Activated CD4-positive, alpha-beta T cell treated with anti-CD3 and anti-CD28 coated beads, Interleukin-10, Interleukin-2, amounts not matched to agents 100 ng/mL and 50 ng/mL, durations not matched to agents 16 hours and 8 hours (primary cell): ENCODE results near the gene KCNN4.
"Not testable (repeated sequence)": the region's sequence is repeated elsewhere in the genome, so short reads cannot be mapped to it uniquely, and the experiment has no call there.

Source experiments
- DNase-seq: peaks from one replicate; pipeline ENCODE4 v3.0.0-alpha.2; 2020

The KCNN4 gene

GRCh38 chr19:43798546-43799409 is 18.0 kb upstream of the KCNN4 start:
- peak; percentile 47 for DNase-seq

DNA sequence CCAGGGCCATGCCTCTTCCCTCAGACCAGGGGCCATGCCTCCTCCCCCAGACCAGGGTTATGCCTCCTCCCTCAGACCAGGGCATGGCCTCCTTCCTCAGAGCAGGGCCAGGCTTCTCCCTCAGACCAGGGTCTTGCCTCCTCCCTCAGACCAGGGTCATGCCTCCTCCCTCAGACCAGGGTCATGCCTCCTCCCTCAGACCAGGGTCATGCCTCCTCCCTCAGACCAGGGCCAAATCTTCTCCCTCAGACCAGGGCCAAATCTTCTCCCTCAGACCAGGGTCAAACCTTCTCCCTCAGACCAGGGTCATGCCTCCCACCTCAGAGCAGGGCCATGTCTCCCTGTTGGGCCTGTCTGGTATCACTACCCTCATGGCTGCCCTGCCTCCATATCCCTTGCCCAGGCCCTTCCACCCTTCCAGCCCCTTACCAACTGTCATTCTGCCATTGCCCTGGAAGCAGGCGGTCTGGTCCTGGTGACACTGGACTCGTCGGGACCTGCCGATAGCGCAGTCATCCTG is 17.3 kb upstream of the KCNN4 start:
- DNase-seq = no peak

DNA sequence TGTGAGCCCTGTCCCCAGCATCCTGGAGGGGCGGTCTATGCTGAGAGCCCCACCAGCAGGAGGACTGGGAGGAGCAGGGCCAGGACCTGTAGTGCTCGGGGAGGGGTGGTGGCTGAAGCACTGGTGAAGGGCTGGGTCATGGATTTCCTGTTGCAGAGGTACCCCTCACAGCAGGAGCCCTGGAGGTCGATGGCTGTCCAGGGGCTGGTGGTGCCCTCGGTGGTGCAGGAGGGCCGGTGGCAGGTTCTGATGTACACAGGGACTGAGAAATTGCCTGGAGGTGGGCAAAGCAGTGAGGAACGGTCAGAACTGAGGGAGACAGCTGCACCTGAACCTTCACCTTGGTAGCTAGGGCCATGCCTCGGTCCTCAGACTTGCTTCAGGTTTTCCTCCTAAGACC is 16.8 kb upstream of the KCNN4 start:
- no peak for DNase-seq

DNA sequence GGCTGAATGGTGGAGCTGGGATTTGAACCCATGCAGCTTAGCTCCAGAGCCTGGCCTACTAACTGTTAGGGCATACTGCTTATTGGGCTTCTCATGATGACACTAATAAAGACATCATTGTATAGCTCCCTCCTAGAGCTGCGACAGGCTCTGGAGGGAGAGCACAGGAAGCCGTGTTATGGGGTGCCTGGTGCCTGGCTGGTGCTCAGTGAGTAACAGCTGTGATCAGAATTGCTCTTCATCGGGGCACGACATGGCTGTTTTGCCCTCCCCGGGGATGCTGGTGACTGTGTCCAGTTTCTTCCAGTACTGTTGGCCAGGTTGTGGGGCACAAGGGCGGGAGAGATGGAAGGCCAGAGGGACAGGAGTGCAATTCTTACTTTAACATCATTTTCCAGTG is 16.3 kb upstream of the KCNN4 start:
- no peak for DNase-seq

GRCh38 chr19:43790587-43790986 is 9.8 kb upstream of the KCNN4 start:
- DNase-seq = no peak

- DNase-seq = no peak
Observed at GRCh38 chr19:43789029-43789428, 8.3 kb upstream of the KCNN4 start.

- DNase-seq = no peak
Observed at GRCh38 chr19:43786665-43787064, 5.9 kb upstream of the KCNN4 start.

DNA sequence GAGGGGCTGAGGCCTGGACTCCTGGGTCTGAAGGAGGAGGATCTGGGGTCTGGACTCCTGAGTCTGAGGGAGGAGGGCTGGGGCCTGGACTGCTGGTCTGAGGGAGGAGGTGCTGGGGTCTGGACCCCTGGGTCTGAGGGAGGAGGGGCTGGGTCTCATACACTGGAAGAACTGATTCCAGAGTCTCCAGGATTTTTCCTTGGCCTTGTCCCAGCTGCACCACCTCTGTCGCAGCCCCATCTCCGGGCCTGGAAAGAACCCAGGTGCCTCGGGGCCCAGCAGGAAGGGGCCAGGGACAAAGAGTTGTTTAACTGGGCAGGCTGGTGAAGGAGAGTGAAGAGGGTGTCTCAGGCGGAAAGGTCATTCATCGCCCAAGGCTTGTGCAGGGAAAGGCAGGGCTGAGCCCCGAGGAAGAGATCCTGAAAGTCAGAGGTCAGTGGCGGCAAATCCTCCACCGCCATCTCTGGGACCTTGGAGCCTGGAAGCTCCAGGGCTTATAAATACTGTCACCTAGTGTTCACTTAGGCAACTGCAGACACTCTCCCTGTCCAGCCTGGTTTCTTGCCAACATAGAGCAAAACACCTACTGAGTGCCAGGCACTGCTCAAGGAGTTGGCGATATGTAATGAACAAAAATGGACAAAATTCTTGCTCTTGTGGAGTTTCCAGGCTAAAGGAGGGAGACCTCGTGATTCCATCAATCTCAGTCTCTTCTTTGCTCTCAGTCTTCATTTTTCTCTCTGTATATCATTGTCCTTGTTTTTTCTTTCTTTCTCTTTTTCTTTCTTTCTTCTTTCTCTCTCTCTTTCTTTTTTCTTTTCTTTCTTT is 4.4 kb upstream of the KCNN4 start:
- DNase-seq = peak; percentile 85

GRCh38 chr19:43784241-43784980 is 3.6 kb upstream of the KCNN4 start:
- peak; percentile 83 for DNase-seq

DNA sequence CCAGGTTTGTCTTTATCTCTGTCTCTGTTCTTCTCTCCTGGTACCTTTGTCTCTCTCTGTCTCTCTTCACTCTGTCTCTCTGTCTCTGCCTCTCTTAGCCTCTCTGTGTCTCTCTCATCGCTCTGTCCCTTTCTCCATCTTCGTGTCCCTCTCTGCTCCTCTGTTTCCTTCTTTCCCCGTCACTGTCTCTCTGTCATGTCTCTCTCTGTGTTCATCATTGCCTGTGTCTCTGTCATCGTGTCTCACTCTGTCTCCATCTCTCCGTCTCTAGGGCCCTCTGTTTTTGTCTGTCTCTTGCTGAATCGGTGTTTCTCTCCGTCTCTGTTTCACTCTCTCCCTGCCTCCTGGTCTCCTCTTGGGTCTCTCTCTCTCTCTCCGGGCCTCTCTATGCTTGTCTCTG is 2.9 kb upstream of the KCNN4 start:
- no peak for DNase-seq

- DNase-seq = no peak
Observed at GRCh38 chr19:43782689-43783231, 2.0 kb upstream of the KCNN4 start.

DNA sequence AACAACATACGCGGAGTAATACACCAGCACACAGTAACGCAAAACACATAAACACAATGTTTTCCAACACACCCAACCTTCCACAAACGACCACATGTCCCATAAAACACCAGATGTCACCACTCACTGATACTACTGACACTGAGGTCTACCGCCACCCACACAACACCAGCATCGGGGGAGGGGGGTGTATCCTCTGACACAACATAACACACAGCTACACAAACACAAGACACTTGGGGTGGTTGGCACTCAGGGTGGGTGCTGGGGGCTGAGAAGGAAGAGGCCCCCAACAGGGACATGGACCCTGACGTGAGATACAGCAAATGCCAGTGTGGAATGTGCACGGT is 1.5 kb upstream of the KCNN4 start:
- no peak for DNase-seq

GRCh38 chr19:43781630-43782310 is 997 bp upstream of the KCNN4 start:
- peak; percentile 81 for DNase-seq

DNA sequence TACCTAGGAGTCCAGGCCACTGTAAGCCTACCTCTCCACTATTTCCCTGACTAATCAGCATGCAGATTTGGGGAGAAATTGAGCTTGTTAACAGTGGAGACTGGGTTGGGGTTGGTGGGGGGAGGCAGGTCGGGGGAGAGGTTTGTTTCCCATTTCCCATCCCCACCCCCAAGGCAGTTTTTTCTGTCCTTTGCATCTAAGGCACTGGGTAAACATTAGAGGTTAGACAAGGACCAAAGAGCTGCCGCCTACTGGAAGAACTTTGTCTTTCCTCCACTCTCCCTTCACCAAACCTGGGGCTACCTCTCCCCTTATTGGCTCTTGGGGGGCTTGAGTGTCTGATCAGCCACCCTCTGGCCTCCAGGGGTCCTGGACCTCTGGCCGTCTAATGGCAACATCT is 953 bp downstream of the KCNN4 start:
- DNase-seq = peak; percentile 58

GRCh38 chr19:43779147-43779819 is 1.5 kb downstream of the KCNN4 start:
- DNase-seq = no peak

DNA sequence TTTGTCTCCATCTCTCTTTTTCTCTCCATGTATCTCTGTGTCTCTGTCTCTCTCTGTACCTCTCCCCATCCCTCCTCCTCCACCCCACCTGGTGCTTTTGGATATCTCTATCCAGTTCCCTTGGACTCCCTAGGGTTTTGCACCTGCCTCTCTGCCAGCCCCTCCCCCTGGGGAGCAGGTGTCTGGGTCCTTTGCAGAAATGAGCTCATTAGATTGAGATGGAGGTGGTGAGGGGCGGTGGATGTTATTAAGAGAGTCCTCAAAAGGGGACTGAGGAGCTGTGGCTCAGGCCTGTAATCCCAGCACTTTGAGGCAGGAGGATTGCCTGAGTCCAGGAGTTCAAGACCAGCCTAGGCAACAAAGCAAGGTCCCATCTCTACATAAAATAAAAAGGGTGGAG is 2.1 kb downstream of the KCNN4 start:
- DNase-seq = no peak

DNA sequence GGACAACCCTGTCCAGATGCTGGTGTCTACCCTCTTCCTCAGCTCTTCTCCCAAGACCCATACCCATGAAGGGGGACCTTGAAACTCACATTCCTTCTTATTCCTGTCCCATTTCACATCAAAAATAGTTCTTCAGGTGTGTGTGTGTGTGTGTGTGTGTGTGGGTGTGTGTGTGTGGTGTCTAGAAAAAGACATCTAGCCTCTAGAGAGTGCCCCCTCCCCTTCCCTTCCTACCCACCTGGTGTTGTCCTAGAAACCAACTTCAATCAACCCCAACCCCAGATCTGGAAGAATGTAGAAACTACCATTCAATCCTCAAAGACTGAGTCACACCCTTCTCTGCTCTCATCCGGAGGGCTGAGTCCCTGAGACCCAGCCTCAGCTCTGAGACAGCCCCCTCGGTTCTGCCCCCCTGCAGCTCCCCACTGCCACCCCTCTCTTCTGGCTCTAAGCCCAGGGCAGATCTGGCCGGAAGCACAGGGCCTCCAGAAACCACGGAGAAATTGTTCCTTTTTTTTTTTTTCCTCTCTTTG is 3.5 kb downstream of the KCNN4 start:
- peak; percentile 52 for DNase-seq

- peak; percentile 72 for DNase-seq
Observed at GRCh38 chr19:43776286-43776685, 4.5 kb downstream of the KCNN4 start.

DNA sequence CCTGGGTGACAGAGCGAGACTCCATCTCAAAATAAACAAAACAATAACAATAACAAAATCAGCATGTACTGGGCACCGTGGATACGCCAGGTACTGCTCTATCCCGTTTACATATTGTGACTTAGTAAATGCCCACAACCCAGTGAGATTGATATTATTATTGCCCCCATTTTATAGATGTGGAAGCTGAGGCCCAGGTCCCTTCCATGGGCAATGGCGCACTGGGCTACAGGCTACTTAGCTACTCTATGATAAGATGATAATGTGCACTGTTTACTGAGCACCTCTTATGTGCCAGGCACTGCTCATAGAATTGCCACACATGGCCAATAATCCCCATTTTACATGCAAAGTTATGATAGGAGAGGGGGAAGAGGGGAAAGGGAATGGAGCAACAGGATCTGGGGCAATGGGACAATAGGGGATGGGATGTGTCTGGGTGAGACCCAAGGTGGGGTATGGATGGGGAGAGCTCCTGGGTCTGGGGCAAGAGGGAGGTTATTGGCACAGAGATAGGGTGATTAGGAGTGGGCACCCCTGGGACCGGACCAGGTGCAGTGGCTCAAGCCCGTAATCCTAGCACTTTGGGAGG is 5.4 kb downstream of the KCNN4 start:
- no peak for DNase-seq

DNA sequence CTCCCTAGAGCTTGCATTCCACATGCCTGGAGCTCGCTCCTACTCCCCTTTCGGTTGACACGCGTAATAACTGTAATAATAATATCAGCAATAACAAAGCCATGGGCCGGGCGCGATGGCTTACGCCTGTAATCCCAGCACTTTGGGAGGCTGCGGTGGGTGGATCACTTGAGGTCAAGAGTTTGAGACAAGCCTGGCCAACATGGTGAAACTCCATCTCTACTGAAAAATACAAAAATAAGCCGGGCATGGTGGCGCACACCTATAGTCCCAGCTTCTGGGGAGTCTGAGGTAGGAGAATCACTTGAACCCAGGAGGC is 5.9 kb downstream of the KCNN4 start:
- not testable (repeated sequence) for DNase-seq
